Measurements from ENCODE around the gene HEATR3. TPM values are rescaled to one million over a fixed set of nuclear protein-coding genes. Genes with fewer than 3 reads are reported as not detected.

HEATR3 gene
- total and polyA plus RNA-seq, 2 of the 13 experiments (the other 11 are each of a cell fraction or from before 2014, with no cell fraction given), result 22.4 to 52.4 TPM

GRCh38 chr16:50153596-50154419 is 88.0 kb downstream of the HEATR3 start (continued):
- TF ChIP-seq HNF1A (IDR thresholded peaks at IDR 0.05; ENCODE audit: low read depth), result no peak
- no peak; the same call in 1 of the 2 replicates for TF ChIP-seq HNF1A (CRISPR knock-in tag; IDR thresholded peaks at IDR 0.05; ENCODE audit: borderline replicate concordance)
- no peak for TF ChIP-seq LRRFIP1 (CRISPR knock-in tag; conservative IDR thresholded peaks at IDR 0.05)
- TF ChIP-seq IKZF5 (CRISPR knock-in tag; IDR thresholded peaks at IDR 0.05), result 0 out of 2 replicates have a peak, but pooled peaks have one; percentile 22
- no peak for TF ChIP-seq E2F1 (CRISPR knock-in tag; IDR thresholded peaks at IDR 0.05)
- TF ChIP-seq FOXA1 (IDR thresholded peaks at IDR 0.05), result no peak
- no peak; the same call in 1 of the 2 replicates for TF ChIP-seq FOXA1 (CRISPR knock-in tag; IDR thresholded peaks at IDR 0.05)
- TF ChIP-seq ZNF616 (CRISPR knock-in tag; IDR thresholded peaks at IDR 0.05; ENCODE audit: low read depth), result no peak
- TF ChIP-seq ZNF274 (CRISPR knock-in tag; IDR thresholded peaks at IDR 0.05), result no peak
- TF ChIP-seq HOXA7 (CRISPR knock-in tag; IDR thresholded peaks at IDR 0.05), result no peak
- peak; percentile 52; the same call in 1 of the 2 replicates for TF ChIP-seq ATF7-NPFF (CRISPR knock-in tag; IDR thresholded peaks at IDR 0.05; ENCODE audit: low read depth)
- no peak for TF ChIP-seq NFRKB (IDR thresholded peaks at IDR 0.05)
- no peak for TF ChIP-seq ZNF512B (CRISPR knock-in tag; IDR thresholded peaks at IDR 0.05; ENCODE audit: borderline replicate concordance)
- 0 out of 2 replicates have a peak, but pooled peaks have one; percentile 42 for TF ChIP-seq MEIS1 (CRISPR knock-in tag; IDR thresholded peaks at IDR 0.05; ENCODE audit: borderline replicate concordance)
- TF ChIP-seq SRY (CRISPR knock-in tag; IDR thresholded peaks at IDR 0.05), result peak; percentile 48
- TF ChIP-seq TOPORS (CRISPR knock-in tag; IDR thresholded peaks at IDR 0.05), result no peak
- TF ChIP-seq ZNF703 (CRISPR knock-in tag; IDR thresholded peaks at IDR 0.05; ENCODE audit: borderline replicate concordance), result no peak

Measured in HepG2 (cell line).